HG02610 (cell line): ENCODE results near the gene TFRC.
"Not testable (repeated sequence)": the region's sequence is repeated elsewhere in the genome, so short reads cannot be mapped to it uniquely, and the experiment has no call there.

Experiments used
- ATAC-seq: cut with Tn5 transposase; IDR thresholded peaks from one replicate; pipeline ENCODE4 v1.9.1; 2021; ENCODE audit warnings: mild to moderate bottlenecking, moderate library complexity; ENCODE audit not compliant: unreplicated experiment

TFRC gene

DNA sequence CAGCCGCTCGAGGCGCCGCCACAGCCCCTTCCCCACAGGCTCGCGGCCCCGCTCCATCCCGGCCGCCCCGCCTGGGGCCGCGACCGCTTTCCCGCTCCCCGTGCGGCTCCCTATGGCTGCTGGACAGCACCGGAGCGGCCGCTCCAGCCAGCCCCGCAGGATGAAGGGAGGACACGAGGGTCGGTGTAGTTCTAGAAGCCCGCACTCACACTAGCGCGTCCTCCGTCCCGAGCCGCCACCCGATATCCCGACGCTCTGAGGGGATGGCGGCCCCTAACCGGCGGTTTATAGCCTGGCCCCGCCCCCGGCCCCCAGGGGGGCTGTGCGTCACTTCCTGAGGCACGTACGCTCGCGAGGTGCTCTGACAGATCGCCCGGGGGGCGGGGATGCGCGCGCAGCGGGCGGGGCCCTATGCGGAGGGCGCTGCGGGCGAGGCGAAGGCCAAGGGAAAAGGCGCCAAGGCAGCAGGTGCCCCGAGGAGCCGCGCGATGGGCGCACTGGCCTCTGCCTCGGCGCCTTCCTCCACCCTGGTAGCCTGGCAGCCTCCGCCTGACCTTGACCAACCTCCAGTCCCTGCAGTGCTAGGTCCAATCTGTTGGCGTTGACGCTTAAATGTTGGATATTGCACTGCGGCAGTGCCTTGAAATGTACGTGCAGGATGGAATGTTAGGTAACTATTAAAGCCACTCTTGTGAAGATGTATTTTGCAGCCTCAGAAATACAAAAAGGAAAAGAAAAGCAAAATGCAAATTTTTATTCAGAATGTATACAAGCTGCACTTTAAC, at the start of gene TFRC:
Gene TFRC (minus strand): TSS at position 257 of the 785 bp plus-strand sequence. CDS start 4,991 bp downstream, outside the sequence.
- peak; percentile 88 for ATAC-seq

DNA sequence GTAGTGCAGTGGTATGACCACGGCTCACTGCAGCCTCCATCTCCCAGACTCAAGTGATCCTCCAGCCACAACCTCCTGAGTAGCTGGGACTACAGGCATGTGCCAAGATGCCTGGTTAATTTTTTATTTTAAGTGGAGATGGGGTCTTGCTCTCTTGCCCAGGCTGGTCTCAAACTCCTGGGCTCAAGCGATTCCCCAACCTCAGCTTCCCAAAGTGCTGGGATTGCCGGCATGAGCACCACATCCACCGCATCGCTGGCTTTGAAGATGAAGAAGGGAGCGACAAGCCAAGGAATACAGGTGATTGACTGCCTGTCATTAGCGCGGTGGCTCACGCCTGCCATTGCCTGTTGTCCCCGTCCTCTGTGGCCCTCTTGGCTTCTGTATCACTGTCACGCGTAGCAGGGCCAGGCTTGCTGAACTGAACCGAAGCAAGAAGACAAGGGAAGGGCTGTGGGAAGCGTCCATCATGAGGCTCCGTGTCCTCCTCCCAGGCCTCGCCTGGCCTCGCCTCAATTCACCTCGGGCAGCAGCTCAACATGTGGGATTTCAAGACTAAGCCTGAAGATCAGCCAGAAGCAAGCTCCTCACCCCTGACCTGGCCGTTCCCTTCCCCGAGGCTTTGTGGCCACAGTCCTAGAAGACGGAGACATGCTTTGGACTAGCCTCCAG, 46.4 kb upstream of the TFRC start:
- no peak for ATAC-seq

DNA sequence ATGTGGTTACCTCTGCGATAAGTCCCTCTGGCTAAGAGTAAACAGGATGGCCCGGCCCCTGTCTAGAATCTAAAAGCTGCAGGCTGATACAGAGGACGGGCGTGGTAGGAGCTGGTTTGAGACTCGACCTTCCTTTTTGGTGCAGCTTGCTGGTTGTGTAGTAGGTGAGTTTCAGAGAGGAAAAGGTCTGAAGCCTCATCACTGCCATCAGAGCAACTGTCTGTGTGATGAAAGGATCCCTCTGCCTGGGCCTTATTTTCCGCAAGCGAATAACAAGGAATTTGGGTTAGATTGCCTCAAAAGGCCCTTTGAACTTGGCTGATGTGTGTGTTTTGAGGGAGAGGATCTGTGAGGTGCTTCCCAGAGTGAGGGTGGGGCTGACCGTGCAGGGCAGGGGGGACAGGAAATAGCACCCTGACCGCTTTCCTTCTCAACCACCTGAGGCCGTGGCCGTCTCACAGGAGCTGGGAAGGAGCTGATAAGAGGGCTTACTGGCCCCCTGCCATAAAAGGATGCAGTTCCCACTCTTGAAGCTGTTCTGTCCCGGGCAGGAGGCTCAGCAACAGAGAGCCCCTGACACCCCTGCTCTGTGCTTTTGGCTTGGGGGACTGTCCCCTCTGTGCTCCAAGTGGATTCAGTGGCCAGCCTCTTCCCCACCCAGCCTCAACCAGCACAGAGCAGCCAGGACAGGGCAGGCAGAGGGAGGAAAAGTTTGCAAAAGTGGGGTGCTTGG, 45.6 kb upstream of the TFRC start:
- ATAC-seq: no peak

DNA sequence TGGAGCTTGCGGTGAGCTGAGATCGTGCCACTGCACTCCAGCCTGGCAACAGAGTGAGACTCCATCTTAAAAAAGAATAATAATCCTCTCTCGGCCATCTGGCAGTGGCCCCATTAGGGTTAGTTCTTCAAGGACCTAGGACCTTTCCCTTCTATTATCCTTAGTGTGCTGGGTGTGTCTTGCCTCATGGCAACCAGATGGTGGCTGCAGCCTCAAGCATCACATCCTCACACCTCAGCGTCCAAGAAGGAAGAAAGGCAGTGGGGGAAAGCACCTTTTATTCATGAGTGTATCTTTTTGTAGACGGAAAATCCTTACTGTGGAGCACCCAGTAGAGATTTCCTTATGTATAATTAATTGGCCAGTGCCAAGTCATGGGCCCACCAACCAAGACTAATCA, 42.7 kb upstream of the TFRC start:
- ATAC-seq: no peak

DNA sequence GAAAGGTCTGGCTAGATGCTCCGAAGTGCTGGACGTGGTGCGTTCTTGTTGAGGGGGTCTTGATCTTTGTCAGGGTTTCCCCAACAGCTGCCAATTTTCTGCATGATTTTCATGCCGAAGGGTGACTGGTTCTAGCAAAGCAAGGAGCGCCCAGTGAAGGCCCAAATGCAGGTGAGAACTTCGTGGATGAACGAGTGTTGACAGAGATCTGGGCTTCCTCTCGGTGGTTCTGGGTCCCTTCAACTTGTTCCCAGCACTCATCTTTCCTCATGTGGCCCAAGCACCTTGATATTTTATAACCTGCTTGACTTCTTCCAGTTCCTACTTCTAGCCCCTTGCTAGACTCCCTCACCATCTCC, 40.8 kb upstream of the TFRC start:
- no peak for ATAC-seq

DNA sequence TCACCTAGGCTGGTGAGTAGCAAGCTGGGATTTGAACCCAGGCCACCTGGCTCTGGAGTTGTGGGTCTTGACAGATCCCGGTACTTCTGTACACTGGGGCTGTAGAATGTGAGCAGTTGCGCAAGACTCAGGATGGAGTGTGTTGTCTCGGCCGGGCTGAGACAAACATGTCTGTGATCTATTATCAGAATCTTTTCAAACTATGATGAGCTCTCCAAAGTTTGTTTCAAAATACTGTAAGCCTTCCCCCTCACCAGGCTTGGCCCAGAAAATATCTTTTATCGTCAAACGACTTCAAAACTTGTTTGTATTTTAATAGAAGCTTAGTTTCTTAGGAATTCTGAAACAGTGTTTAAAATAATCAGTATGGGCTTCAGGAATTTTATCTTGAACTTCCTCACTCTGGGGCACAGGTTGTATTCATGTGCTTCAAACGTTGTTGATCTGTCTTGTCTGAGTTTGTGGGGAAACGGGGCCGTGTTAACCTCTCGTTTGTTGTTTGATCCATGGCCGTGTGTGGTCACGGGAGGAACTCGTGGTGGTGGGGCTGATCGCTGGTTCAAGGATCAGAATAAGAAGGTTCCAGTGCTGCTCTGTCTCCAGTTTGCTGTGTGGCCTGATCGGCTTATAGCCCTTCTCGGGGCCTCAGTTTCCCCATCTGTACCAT, 40.3 kb upstream of the TFRC start:
- no peak for ATAC-seq

DNA sequence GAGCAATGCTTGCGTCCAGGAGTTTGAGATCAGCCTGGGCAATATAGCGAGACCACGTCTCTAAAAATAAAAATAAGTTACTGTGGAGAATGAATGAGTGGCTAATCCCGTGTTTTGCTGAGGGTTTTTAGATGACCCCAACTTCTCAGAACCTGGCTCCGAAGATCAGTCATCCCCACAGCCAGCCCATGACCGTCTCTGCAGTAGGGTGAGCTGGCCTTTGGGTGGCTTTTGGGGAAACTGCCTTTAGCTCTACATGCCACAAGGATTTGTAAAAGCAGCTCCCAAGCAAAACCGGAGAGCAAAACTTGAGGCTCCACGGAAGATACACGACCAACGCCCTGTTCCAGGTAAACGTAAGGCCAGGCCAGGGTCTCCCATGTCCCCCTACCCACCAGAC, 39.2 kb upstream of the TFRC start:
- no peak for ATAC-seq

DNA sequence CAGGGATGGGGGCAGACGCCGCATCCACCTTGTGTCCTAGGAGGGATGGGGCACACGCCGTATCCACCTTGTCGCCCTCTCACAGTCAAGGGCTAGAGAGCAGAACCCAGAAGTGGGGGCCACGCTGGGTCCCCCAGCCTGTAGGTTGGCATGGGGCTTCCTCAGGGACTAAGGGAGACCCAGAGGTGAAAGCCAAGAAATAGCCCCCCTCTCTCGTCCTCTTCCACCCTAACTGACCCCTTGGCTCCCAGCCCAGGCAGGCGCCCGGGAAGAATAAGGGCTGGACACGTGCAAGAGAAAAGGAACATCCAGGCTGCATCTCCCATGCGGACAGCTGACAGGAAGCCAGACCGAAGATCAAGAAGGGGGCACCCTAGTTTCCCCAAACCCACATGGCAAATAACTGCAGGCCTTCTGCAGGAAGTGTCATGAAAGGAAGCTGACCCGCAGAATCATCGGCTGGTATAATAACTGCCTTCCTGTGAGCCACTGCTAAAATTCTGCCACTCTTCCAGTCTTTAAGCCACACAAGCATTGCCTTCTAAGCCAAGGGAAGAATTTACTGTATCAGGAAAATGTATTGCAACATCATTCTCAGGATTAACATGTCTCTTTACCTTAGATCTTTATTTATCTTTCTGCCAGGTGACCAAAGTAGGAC, 38.5 kb upstream of the TFRC start:
- ATAC-seq: no peak

DNA sequence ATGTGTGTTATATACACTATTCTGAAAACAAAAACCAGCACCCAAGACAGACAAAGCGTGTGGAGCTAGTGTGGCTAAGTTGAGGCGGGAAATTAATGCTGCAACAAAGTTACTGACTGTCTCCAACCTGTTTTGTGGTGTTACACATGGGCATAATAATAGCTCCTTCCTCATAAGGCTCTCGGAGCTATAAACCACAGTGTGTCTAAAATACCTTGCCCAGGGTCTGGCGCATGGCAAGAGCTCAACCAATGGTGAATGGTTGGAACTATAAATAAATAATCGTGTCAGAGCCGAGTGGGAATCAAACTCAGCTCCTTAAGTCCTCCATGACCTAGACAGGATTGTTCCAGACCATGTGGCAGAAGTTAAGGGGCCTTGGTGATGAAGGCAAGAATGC, 35.9 kb upstream of the TFRC start:
- no peak for ATAC-seq

DNA sequence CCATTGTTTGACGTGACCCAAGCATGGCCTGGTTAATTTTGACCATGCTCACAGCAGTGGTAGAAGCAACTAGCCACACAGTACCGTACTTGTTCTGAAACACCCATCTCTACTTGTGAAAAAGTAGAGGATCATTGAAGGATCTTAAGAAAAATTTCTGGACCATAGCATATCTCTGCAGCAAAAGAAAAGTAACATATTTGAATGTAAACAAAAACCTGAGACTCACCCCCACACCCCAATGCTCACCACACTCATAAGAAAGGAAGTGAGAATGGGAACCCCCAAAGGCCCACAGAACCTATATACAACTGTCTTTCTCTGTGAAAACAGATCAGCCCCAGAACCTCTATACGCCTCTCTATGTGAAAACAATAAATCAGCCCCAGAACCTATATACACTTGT, 33.8 kb upstream of the TFRC start:
- no peak for ATAC-seq

DNA sequence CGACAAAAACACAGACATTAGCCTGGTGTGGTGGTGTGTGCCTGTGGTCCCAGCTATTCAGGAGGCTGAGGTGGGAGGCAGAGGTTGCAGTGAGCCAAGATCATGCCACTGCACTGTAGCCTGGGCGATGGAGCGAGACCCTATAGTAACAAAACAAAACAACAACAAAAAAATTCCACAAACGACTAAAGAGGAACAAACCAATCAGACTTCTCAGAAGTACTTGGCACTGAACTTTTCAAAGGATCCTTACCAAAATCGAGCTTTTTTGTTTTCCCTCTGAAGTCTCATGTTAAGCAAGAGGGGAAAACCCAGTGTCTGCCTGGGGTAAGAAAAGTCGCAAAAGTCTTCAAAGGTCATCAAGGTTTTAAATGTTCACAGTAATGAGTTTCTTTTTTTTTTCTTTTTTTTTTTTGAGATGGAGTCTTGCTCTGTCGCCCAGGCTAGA, 30.1 kb upstream of the TFRC start:
- peak; percentile 59 for ATAC-seq

DNA sequence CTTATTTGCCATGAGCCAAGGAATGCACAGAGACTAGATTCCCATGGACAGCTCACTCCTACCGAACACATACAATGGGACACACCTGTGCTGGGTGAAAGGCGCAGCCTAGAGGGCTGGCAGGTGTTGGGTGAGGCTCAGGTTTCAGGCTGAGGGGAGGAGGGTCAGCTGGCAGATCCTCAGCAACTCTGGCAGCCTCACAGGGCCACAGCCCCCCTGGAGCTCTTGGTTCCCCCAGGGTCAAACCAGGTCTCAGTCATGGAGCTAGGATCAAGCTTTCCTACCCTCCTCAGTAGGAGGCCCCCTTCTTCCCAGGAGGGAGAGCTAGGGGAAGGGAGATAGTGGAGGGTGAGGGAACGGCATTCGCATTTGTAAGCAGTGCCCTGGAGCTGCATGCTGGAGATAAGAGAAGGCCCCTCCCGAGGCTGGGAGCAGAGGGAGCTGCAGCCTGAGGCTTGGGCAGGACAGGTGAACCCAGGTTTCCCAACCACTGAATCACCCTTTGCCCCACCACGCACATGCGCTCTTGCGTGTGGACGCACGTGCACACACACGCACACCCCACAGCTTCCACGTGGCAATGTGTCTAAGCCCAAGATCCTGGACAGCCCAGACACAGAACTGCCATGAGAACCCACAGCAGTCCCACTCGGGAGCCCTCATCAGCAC, 26.3 kb upstream of the TFRC start:
- no peak for ATAC-seq

DNA sequence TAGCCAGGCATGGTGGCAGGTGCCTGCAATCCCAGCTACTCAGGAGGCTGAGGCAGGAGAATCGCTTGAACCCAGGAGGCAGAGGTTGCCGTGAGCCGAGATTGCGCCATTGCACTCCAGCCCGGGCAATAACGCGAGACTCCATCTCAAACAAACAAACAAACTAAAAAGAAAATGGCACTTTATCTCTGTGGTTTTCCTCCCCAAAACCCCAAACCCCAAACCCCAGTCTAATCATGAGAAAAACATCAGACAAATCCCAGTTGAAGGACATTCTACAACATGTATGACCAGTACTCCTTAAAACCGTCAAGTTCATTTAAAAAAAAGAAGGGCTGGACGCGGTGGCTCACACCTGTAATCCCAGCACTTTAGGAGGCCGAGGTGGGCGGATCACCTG, 22.8 kb upstream of the TFRC start:
- ATAC-seq: not testable (repeated sequence)

DNA sequence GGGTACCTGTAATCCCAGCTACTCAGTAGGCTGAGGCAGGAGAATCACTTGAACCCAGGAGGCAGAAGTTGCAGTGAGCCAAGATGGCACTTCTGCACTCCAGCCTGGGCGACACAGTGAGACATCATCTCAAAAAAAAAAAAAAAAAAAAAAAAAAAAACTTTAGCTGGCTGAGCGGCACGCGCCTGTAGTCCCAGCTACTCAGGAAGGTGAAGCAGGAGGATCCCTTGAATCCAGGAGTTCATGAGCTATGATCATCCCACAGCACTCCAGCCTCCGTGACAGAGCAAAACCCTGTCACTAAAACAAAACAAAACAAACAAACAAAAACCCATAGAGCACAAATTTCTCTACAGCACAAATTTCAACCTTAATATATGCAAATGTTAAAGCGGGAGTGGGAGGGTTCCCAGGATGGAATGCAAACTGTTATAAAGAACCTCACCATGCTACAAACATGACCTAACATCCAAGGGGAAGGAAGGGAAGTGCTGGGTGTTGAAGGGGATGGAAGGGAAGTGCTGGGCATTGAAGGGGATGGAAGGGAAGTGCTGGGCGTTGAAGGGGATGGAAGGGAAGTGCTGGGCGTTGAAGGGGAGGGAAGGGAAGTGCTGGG, 16.6 kb upstream of the TFRC start:
- ATAC-seq: not testable (repeated sequence)

DNA sequence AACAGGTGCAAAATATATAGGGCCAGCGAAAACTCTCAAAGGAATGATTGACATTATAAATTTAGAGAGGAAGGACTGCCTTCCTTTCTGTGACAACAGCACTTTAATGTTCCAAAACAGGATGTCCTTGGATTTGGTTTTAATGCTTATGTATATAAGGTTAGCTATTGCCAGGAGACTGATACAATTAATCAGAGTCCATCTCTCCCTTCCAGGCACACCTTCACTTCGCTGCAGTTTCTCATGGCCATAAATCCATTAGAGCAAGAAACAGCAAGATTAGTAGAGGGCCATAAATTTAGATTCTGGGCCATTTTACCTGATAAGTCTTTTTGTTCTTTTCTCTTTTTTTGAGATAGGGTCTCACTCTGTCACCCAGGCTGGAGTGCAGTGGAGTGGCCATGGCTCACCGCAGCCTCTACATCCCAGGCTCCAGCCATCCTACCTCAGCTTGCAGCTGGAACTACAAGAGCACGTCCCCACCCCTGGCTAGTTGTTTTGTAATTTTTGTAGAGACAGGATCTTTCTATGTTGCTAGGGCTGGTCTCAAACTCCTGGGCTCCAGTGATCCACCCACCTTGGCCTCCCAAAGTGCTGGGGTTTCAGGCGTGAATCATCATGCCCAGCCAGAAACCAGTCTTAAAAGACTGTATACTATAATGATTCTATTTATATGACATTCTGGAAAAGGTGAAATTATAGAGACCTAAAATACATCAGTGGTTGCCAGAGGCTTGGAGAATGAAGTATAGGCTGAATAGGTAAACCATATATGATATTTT, 15.7 kb upstream of the TFRC start:
- no peak for ATAC-seq

DNA sequence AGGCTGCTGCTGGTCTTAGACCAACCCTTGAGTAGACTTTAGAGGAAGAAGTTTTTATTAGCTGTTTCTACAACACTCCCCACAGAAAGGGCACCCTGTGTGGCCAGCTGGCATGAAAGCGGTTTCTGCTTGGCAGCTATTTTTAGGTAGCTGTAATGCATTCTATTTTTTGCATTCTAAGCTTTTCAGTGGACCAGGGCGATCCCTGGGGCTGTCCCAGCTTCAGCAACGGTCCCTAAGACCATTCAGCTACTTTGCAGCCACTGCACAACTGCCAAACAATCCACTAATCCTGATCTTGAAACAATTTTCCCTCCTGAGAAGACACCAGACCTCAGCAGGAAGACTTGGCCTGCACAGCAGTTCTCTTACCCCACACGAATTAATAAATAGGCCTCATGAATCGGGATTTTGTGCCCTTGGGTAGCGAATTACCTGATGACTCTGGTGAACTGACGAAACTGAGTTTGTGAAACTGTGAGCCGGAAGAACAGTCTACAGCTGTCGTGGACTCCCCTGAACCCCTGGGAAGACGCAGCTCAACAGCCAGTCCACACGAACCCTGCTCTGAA, 14.6 kb upstream of the TFRC start:
- peak; percentile 79 for ATAC-seq

DNA sequence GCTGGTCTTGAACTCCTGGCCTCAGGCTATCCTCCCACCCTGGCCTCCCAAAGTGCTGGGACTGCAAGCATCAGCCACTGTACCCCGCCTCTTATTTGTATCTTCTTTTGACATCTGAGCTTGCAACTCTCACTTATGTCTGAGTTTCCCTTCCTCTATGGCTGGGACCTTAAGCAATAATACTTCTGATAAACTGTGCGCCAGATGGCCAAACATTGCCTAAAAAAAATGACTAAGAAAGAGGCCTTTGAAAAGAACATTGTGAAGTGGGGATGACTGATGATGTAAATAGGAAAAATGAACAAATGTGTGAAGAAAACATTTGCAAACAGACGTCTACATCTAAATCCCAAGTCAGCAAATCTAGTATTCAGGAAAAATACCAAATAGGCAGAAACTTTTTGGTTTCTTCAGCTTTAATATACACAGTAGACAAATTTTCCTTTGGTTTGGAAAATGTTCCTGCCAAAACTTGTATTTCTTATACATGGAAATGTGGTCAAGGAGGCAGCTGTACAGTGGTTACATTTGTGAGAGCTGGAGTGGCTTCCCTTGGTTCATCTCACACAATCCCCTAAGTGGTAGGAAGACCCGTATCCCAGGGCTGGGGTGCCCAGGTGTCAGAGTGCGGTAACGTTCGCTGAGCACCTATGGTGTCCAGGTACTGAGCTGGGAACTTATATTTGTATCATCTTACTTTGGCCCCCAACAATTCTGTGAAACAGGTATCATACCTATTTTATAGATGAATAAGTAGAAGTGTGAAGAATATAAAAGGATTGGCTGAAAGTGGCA, 11.6 kb upstream of the TFRC start:
- ATAC-seq: no peak

DNA sequence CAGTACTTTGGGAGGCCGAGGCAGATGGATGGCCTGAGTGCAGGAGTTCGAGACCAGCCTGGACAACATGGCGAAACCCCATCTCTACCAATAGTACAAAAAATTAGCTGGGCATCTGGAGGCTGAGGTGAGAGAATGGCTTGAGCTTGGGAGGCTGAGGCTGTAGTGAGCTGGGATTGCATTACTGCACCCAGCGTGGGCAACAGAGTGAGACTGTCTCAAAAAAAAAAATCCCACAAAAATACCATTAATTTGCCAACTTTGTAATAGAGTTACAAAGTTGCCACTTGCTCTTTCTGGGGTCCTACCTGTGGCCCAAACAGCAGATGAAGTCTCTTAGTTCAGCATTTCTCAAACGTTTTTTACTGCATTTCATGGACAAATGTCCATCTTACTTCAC, 6.0 kb upstream of the TFRC start:
- no peak for ATAC-seq
